Measurements from ENCODE around the gene NLRP5.

- TF ChIP-seq CTCF (IDR thresholded peaks at IDR 0.05), result no peak
- TF ChIP-seq POLR2A (IDR thresholded peaks at IDR 0.05), result no peak
- TF ChIP-seq EP300 (IDR thresholded peaks at IDR 0.05), result no peak
Observed at GRCh38 chr19:56026769-56027168, 40.2 kb downstream of the NLRP5 start.
